Measurements from ENCODE around the gene JARID2.

The JARID2 gene

GRCh38 chr6:15352845-15353244, 107.0 kb downstream of the JARID2 start:
- H3K4me3 ChIP-seq (ENCODE audit: low read depth, low read length): no peak overlapping the region
- no peak for TF ChIP-seq CTCF (IDR thresholded peaks at IDR 0.05; ENCODE audit: low read depth, low read length)

GRCh38 chr6:15355683-15356099, 109.8 kb downstream of the JARID2 start:
- no peak for TF ChIP-seq CTCF (IDR thresholded peaks at IDR 0.05; ENCODE audit: low read depth, low read length)
- H3K4me3 ChIP-seq (ENCODE audit: low read depth, low read length): no peak overlapping the region

GRCh38 chr6:15356179-15356578, 110.3 kb downstream of the JARID2 start:
- TF ChIP-seq CTCF (IDR thresholded peaks at IDR 0.05; ENCODE audit: low read depth, low read length): no peak

GRCh38 chr6:15356937-15357336, 111.1 kb downstream of the JARID2 start:
- no peak for TF ChIP-seq CTCF (IDR thresholded peaks at IDR 0.05; ENCODE audit: low read depth, low read length)

More at GRCh38 chr6:15356179-15356578, 110.3 kb downstream of the JARID2 start:
- H3K4me3 ChIP-seq (ENCODE audit: low read depth, low read length): no peak overlapping the region

GRCh38 chr6:15357782-15358181, 111.9 kb downstream of the JARID2 start:
- TF ChIP-seq CTCF (IDR thresholded peaks at IDR 0.05; ENCODE audit: low read depth, low read length): no peak
- H3K4me3 ChIP-seq (ENCODE audit: low read depth, low read length): no peak overlapping the region

More at GRCh38 chr6:15356937-15357336, 111.1 kb downstream of the JARID2 start:
- H3K4me3 ChIP-seq (ENCODE audit: low read depth, low read length): no peak overlapping the region

- H3K4me3 ChIP-seq (ENCODE audit: low read depth, low read length): no peak overlapping the region
- no peak for TF ChIP-seq CTCF (IDR thresholded peaks at IDR 0.05; ENCODE audit: low read depth, low read length)
Measured at GRCh38 chr6:15358579-15359327, 112.9 kb downstream of the JARID2 start.

- H3K4me3 ChIP-seq (ENCODE audit: low read depth, low read length): no peak overlapping the region
- TF ChIP-seq CTCF (IDR thresholded peaks at IDR 0.05; ENCODE audit: low read depth, low read length): no peak
Measured at GRCh38 chr6:15359335-15359862, 113.5 kb downstream of the JARID2 start.
